Stomach (tissue), 4 donors: ENCODE data around the gene ENOX1.

Experiments
- EP300 ChIP-seq: sonication (generic); formaldehyde crosslinking; IDR thresholded peaks from one replicate; pipeline ENCODE4 v1.6.1; 2017; ENCODE audit warnings: antibody characterized with exemption
- TF ChIP-seq, protein P1 (sequence below), 7 experiments: fragments of 450-650 bp in 4 of 7; fragments of 200-600 bp in 3 of 7; sonication (generic) in 3 of 7; IDR thresholded peaks; one replicate each; pipeline ENCODE4 v1.5.1; 2016 to 2019; ENCODE audit warnings: antibody characterized with exemption in 7 of 7, control low read depth in 2 of 7, mild to moderate bottlenecking in 1 of 7

DNA sequence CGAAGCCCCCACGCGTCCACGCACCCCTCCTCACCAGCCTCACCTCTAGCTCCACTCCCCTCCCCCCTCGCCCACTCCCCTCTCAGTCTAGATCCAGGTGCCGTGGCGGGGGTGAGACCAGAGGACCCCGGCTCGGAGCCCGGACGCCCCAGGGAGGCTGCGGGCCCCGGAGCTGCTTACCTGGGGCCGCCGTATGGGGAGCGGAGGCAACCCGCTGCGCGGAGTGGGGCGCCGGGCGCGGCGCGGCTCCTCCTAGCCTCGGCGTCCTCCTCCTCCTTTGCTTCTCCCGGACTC lies 353 bp downstream of the ENOX1 start:
- no peak for TF ChIP-seq EP300
- TF ChIP-seq, protein P1, sequence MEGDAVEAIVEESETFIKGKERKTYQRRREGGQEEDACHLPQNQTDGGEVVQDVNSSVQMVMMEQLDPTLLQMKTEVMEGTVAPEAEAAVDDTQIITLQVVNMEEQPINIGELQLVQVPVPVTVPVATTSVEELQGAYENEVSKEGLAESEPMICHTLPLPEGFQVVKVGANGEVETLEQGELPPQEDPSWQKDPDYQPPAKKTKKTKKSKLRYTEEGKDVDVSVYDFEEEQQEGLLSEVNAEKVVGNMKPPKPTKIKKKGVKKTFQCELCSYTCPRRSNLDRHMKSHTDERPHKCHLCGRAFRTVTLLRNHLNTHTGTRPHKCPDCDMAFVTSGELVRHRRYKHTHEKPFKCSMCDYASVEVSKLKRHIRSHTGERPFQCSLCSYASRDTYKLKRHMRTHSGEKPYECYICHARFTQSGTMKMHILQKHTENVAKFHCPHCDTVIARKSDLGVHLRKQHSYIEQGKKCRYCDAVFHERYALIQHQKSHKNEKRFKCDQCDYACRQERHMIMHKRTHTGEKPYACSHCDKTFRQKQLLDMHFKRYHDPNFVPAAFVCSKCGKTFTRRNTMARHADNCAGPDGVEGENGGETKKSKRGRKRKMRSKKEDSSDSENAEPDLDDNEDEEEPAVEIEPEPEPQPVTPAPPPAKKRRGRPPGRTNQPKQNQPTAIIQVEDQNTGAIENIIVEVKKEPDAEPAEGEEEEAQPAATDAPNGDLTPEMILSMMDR (IDR thresholded peaks at IDR 0.05), result no peak
